Liver (tissue), 9 donors: ENCODE data around the gene ZNF148. TPM values are rescaled to one million over a fixed set of nuclear protein-coding genes. Genes with fewer than 3 reads are reported as not detected.

Experiments used
- DNase-seq: peaks from one replicate; pipeline ENCODE4 v3.0.0-alpha.2; 2017; ENCODE audit warnings: low spot score
- H3K27ac ChIP-seq, 2 donors: one replicate each; pipeline ENCODE4 v1.7.0; 2013; ENCODE audit warnings: inconsistent platforms in 2 of 2, low read length in 2 of 2, control low read depth in 1 of 2, low read depth in 1 of 2, mild to moderate bottlenecking in 1 of 2
- H3K27me3 ChIP-seq, 4 donors: one replicate each; pipeline versions ENCODE4 v1.6.1 to v1.7.0; 2013; ENCODE audit warnings: low read length in 3 of 4, inconsistent platforms in 1 of 4, mild to moderate bottlenecking in 1 of 4, moderate library complexity in 1 of 4; ENCODE audit not compliant: control insufficient read depth in 4 of 4, insufficient read depth in 4 of 4
- H3K36me3 ChIP-seq, 4 donors: one replicate each; pipeline versions ENCODE4 v1.6.1 to v1.7.0; 2013; ENCODE audit warnings: low read length in 3 of 4, mild to moderate bottlenecking in 3 of 4, low read depth in 1 of 4, moderate library complexity in 1 of 4; ENCODE audit not compliant: control insufficient read depth in 4 of 4, insufficient read depth in 3 of 4
- H3K4me1 ChIP-seq, 4 donors: one replicate each; pipeline versions ENCODE4 v1.6.1 to v1.7.0; 2013; ENCODE audit warnings: low read length in 3 of 4, mild to moderate bottlenecking in 3 of 4, moderate library complexity in 1 of 4; ENCODE audit not compliant: control insufficient read depth in 4 of 4, insufficient read depth in 4 of 4
- H3K4me3 ChIP-seq, 3 donors: one replicate each; pipeline versions ENCODE4 v1.6.1 to v1.7.0; 2013; ENCODE audit warnings: low read length in 3 of 3, control low read depth in 1 of 3, low read depth in 1 of 3, mild to moderate bottlenecking in 1 of 3
- H3K9ac ChIP-seq, 2 donors: one replicate each; pipeline ENCODE4 v1.7.0; 2013; ENCODE audit warnings: low read length in 2 of 2, mild to moderate bottlenecking in 2 of 2, moderate library complexity in 2 of 2, control low read depth in 1 of 2, low read depth in 1 of 2
- H3K9me3 ChIP-seq, 4 donors: one replicate each; pipeline versions ENCODE4 v1.6.1 to v1.7.0; 2013; ENCODE audit warnings: low read length in 3 of 4; ENCODE audit not compliant: control insufficient read depth in 4 of 4
- FOXA1 ChIP-seq: IDR thresholded peaks from 2 replicates; pipeline ENCODE4 v1.6.1; 2016; ENCODE audit warnings: antibody characterized with exemption
- FOXA2 ChIP-seq: IDR thresholded peaks from 2 replicates; pipeline ENCODE4 v1.6.1; 2016; ENCODE audit warnings: antibody characterized with exemption
- GABPA ChIP-seq, 2 donors: IDR thresholded peaks in 1 of 2; conservative IDR thresholded peaks in 1 of 2; 2 replicates each; pipeline ENCODE4 v1.6.1; 2016; ENCODE audit warnings: antibody characterized with exemption in 2 of 2, mild to moderate bottlenecking in 1 of 2, moderate library complexity in 1 of 2
- HNF4A ChIP-seq, 2 donors: conservative IDR thresholded peaks; 2 replicates each; pipeline ENCODE4 v1.6.1; 2016; ENCODE audit warnings: antibody characterized with exemption in 2 of 2, mild to moderate bottlenecking in 2 of 2
- JUND ChIP-seq, 2 donors: IDR thresholded peaks; 2 replicates each; pipeline ENCODE4 v1.6.1; 2016; ENCODE audit warnings: antibody characterized with exemption in 2 of 2
- NR2F2 ChIP-seq: IDR thresholded peaks from 2 replicates; pipeline ENCODE4 v1.6.1; 2016; ENCODE audit warnings: antibody characterized with exemption
- RXRA ChIP-seq, 2 donors: IDR thresholded peaks; 2 replicates each; pipeline ENCODE4 v1.6.1; 2017 to 2018; ENCODE audit warnings: antibody characterized with exemption in 2 of 2, mild to moderate bottlenecking in 1 of 2
- TAF1 ChIP-seq: conservative IDR thresholded peaks from 2 replicates; pipeline ENCODE4 v1.6.1; 2016; ENCODE audit warnings: antibody characterized with exemption, mild to moderate bottlenecking
- WGBS: extraction: QIAGEN DNeasy Blood & Tissue Kit; methylation state at CpG from one replicate; pipeline ENCODE4 v1.1.7; 2013; 5-methylcytosine and 5-hydroxymethylcytosine counted together
- polyA plus RNA-seq, 2 donors: library from polyadenylated mRNA; stranded (reverse) in 1 of 2; unstranded in 1 of 2; fragments of 200-250 nt in 1 of 2; fragments of >200 nt in 1 of 2; fragmentation: Nextera tagmentation in 1 of 2; extraction: Ambion mirVana in 1 of 2; gene quantifications; one replicate each; pipeline versions ENCODE4 v1.2.1 to v1.2.3, GENCODE V29; 2013 to 2015
- total RNA-seq, 2 donors: library from RNA; depleted of rRNA; stranded (reverse); fragments of >200 nt; gene quantifications; one replicate each; pipeline ENCODE4 v1.2.3, GENCODE V29; 2014
- TF ChIP-seq, protein P1 (sequence below): IDR thresholded peaks from 2 replicates; pipeline ENCODE4 v1.6.1; 2016; ENCODE audit warnings: antibody characterized with exemption, mild to moderate bottlenecking
- TF ChIP-seq, protein P2 (sequence below): IDR thresholded peaks from 2 replicates; pipeline ENCODE4 v1.6.1; 2016; ENCODE audit warnings: antibody characterized with exemption
- TF ChIP-seq, protein P3 (sequence below): IDR thresholded peaks from 2 replicates; pipeline ENCODE4 v1.6.1; 2016; ENCODE audit warnings: antibody characterized with exemption
- donor health status: healthy.
- donor health status: healthy.
- donor health status: healthy.
- donor health status: healthy.
- donor health status: healthy.

Gene ZNF148
- total and polyA plus RNA-seq, 4 donors: 4.0 to 20.3 (median 17.1) TPM

DNA sequence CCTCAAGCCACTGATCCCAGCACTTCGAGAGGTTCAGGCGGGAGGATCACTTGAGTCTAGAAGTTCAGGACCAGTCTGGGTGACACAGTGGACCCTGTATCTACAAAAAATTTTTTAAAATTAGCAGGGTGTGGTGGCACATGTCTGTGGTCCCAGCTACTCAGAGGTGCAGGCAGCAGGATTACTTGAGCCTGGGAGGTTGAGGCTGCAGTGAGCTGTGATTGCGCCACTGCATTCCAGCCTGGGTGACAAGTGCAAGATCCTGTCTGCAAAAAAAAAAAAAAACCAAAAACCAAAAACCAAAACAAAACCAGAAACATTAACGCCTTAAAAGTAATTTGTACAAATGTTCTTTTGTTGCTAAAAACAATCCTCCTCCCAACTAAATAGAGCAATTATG lies 134.6 kb downstream of the ZNF148 start:
- WGBS: 77% methylated on average over 4 of the region's 4 CpGs
- H3K27ac ChIP-seq: no peak overlapping the region
- no peaks in the 10 kb centered on the region for H3K9me3 ChIP-seq
- H3K4me1 ChIP-seq: no peaks in the 10 kb centered on the region
- TF ChIP-seq TAF1: no peak
- TF ChIP-seq, protein P1, sequence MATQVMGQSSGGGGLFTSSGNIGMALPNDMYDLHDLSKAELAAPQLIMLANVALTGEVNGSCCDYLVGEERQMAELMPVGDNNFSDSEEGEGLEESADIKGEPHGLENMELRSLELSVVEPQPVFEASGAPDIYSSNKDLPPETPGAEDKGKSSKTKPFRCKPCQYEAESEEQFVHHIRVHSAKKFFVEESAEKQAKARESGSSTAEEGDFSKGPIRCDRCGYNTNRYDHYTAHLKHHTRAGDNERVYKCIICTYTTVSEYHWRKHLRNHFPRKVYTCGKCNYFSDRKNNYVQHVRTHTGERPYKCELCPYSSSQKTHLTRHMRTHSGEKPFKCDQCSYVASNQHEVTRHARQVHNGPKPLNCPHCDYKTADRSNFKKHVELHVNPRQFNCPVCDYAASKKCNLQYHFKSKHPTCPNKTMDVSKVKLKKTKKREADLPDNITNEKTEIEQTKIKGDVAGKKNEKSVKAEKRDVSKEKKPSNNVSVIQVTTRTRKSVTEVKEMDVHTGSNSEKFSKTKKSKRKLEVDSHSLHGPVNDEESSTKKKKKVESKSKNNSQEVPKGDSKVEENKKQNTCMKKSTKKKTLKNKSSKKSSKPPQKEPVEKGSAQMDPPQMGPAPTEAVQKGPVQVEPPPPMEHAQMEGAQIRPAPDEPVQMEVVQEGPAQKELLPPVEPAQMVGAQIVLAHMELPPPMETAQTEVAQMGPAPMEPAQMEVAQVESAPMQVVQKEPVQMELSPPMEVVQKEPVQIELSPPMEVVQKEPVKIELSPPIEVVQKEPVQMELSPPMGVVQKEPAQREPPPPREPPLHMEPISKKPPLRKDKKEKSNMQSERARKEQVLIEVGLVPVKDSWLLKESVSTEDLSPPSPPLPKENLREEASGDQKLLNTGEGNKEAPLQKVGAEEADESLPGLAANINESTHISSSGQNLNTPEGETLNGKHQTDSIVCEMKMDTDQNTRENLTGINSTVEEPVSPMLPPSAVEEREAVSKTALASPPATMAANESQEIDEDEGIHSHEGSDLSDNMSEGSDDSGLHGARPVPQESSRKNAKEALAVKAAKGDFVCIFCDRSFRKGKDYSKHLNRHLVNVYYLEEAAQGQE: no peak
- TF ChIP-seq GABPA (IDR thresholded peaks at IDR 0.05 in 1 of 2, conservative IDR thresholded peaks at IDR 0.05 in 1 of 2): no peak
- TF ChIP-seq JUND (IDR thresholded peaks at IDR 0.05): no peak
- no peak for TF ChIP-seq HNF4A (conservative IDR thresholded peaks at IDR 0.05)
- no peak for TF ChIP-seq FOXA1
- no peak for TF ChIP-seq NR2F2
- TF ChIP-seq, protein P2, sequence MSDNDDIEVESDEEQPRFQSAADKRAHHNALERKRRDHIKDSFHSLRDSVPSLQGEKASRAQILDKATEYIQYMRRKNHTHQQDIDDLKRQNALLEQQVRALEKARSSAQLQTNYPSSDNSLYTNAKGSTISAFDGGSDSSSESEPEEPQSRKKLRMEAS: no peak
- TF ChIP-seq FOXA2: no peak
- no peak overlapping the region for H3K4me3 ChIP-seq
- peaks cover 0 to 5% (median 2%) of the 10 kb centered on the region in 4 donors for H3K36me3 ChIP-seq
- no peaks in the 10 kb centered on the region for H3K27me3 ChIP-seq
- DNase-seq: no peak
- H3K9ac ChIP-seq: no peak overlapping the region

DNA sequence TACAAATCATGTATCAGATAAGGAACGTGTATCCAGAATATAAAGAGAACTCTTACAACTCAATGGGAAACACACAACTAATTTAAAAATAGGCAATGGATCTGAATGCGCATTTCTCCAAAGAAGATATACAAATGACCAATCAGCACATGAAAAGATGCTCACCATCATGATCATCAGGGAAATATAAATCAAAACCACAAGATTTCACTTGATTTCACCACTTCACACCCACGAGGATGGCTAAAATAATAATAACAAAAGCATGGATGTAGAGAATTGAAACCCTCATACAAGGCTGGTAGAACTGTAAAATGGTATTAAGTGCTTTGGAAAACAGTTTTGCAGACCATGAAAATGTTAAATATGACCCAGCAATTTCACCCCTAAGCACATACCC lies 135.9 kb downstream of the ZNF148 start:
- WGBS: 87% methylated on average over 3 of the region's 3 CpGs
- no peak for DNase-seq
- no peaks in the 10 kb centered on the region for H3K27me3 ChIP-seq
- no peaks in the 10 kb centered on the region for H3K4me1 ChIP-seq
- peaks cover 0 to 1% (median 0%) of the 10 kb centered on the region in 4 donors for H3K9me3 ChIP-seq
- H3K36me3 ChIP-seq: peaks cover 0 to 5% (median 0%) of the 10 kb centered on the region in 4 donors
- H3K27ac ChIP-seq: no peak overlapping the region
- no peak overlapping the region for H3K4me3 ChIP-seq
- H3K9ac ChIP-seq: no peak overlapping the region
- TF ChIP-seq, protein P1: no peak
- TF ChIP-seq RXRA (IDR thresholded peaks at IDR 0.05): no peak
- TF ChIP-seq, protein P2: no peak
- TF ChIP-seq, protein P3, sequence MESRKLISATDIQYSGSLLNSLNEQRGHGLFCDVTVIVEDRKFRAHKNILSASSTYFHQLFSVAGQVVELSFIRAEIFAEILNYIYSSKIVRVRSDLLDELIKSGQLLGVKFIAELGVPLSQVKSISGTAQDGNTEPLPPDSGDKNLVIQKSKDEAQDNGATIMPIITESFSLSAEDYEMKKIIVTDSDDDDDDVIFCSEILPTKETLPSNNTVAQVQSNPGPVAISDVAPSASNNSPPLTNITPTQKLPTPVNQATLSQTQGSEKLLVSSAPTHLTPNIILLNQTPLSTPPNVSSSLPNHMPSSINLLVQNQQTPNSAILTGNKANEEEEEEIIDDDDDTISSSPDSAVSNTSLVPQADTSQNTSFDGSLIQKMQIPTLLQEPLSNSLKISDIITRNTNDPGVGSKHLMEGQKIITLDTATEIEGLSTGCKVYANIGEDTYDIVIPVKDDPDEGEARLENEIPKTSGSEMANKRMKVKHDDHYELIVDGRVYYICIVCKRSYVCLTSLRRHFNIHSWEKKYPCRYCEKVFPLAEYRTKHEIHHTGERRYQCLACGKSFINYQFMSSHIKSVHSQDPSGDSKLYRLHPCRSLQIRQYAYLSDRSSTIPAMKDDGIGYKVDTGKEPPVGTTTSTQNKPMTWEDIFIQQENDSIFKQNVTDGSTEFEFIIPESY: no peak
